Thoracic aorta endothelial cell (primary cell): ENCODE data around the gene LRRC66. TPM values are rescaled to one million over a fixed set of nuclear protein-coding genes. Genes with fewer than 3 reads are reported as not detected.

ENCODE experiments used
- small RNA-seq: library from RNA; depleted of rRNA; stranded (forward); fragments of <200 nt; gene quantifications from one replicate; pipeline ENCODE3, GENCODE V24; 2012
- total RNA-seq: library from RNA; depleted of rRNA; stranded (reverse); fragments of >200 nt; gene quantifications from 2 replicates; pipeline ENCODE4 v1.2.3, GENCODE V29; 2012

Gene LRRC66
- 0.29 and 0.93 TPM in 2 replicates for total RNA-seq

GRCh38 chr4:52019936-52020657 is at the start of gene LRRC66:
Gene LRRC66, minus strand, starts transcription at chr4:52020363. Its CDS starts 2,750 bp downstream, at chr4:52017613.

GRCh38 chr4:52051213-52051614 is 31.1 kb upstream of the LRRC66 start, which contains the start of gene SPATA18:
Gene SPATA18, plus strand, starts transcription at chr4:52051304. Its CDS starts 401 bp downstream, at chr4:52051705.

GRCh38 chr4:52038103-52038912 is 18.1 kb upstream of the LRRC66 start, which contains the start of gene SGCB:
Gene SGCB, minus strand, starts transcription at chr4:52038299. Its CDS starts 40 bp downstream, at chr4:52038259.

Small RNA genes lying within 50 kb of the gene (small RNA-seq; reads per million reads assigned to genes)
- not detected for gene AC104784.1

Other genes with a start within 250 kb of the LRRC66 start
- 53.6 and 62.1 TPM in 2 replicates for gene DCUN1D4, start 177.2 kb downstream of the LRRC66 start, total RNA-seq
- 42.0 and 42.7 TPM in 2 replicates for gene SGCB, start 17.9 kb upstream of the LRRC66 start, total RNA-seq
- 10.3 and 14.6 TPM in 2 replicates for gene SPATA18, start 30.9 kb upstream of the LRRC66 start, total RNA-seq